ENCODE results near the gene MVB12A. TPM values are rescaled to one million over a fixed set of nuclear protein-coding genes. Genes with fewer than 3 reads are reported as not detected.

Gene MVB12A
- total and polyA plus RNA-seq, 2 of the 8 experiments (the other 6 are each of a cell fraction or from before 2014, with no cell fraction given), result 37.9 to 76.6 TPM

DNA sequence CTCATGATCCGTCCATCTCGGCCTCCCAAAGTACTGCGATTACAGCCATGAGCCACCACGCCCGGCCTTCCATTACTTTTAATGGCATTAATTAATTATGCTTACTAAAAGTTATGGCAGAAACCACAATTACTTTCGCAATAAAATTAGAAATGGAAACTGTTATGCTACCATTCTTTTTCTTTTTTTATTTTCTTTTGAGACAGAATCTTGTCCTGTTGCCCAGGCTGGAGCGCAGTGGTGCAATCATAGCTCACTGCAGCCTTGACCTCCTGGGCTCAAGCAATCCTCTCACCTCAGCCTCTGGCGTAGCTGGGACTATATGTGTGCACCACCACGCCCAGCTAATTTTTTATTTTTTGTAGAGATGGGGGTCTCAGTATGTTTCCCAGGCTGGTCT lies 9.9 kb upstream of the MVB12A start:
- Histone ChIP-seq H2BK120ac (replicated peaks; ENCODE audit: low read depth, low read length) (no peak overlapping the region), H3K36me3 (ENCODE audit: control insufficient read depth in 2 of 4, insufficient read depth in 4 of 4, low read length in 3 of 4) (peaks cover 0 to 7% (median 0%) of the 10 kb centered on the region in 4 experiments; a peak in 2 of 8 replicates), H3K4me1 (replicated peaks in 1 of 4; ENCODE audit: control insufficient read depth in 3 of 4, insufficient read depth in 4 of 4, low read length in 3 of 4) (peaks cover 0 to 21% (median 10%) of the 10 kb centered on the region in 4 experiments; a peak in 6 of 7 replicates), H3K14ac (ENCODE audit: insufficient read length) (no peak overlapping the region), H3K79me1 (ENCODE audit: low read depth, low read length) (no peaks in the 10 kb centered on the region; the same call in 1 of the 2 replicates), H2AK5ac (ENCODE audit: low read depth, low read length) (no peak overlapping the region), H3K23ac (ENCODE audit: insufficient read length) (no peak overlapping the region), H4K20me1 (replicated peaks in 1 of 2; ENCODE audit: control insufficient read depth in 1 of 2, insufficient read depth in 2 of 2, low read length in 2 of 2) (no peaks in the 10 kb centered on the region), H3K79me2 (ENCODE audit: control insufficient read depth in 1 of 2, insufficient read depth in 2 of 2, low read length in 2 of 2) (peaks cover 0 to 4% of the 10 kb centered on the region in 2 experiments; a peak in 1 of 4 replicates), H2BK5ac (ENCODE audit: low read depth, low read length) (no peak overlapping the region), H3K9ac (replicated peaks in 1 of 4; ENCODE audit: extremely low read depth in 1 of 4, low read depth in 3 of 4, low read length in 3 of 4) (no peak overlapping the region), H2AFZ (ENCODE audit: low read length) (no peak overlapping the region), H2BK15ac (ENCODE audit: low read length) (no peak overlapping the region), H4K8ac (ENCODE audit: extremely low read depth, insufficient read depth, low read length) (no peak overlapping the region), H3K56ac (replicated peaks; ENCODE audit: insufficient read length, low read depth, low read length) (no peak overlapping the region), H3K18ac (ENCODE audit: extremely low read depth, low read length) (no peak overlapping the region), H3K4me2 (ENCODE audit: insufficient read depth in 1 of 2, low read depth in 2 of 2, low read length in 2 of 2) (no peak overlapping the region), H4K91ac (replicated peaks; ENCODE audit: insufficient read length, low read length) (no peak overlapping the region), H3K4ac (replicated peaks; ENCODE audit: insufficient read length, low read depth, low read length) (no peak overlapping the region), H3K23me2 (ENCODE audit: low read depth, low read length) (peaks cover 2% of the 10 kb centered on the region; the same call in 1 of the 2 replicates), H3K27me3 (replicated peaks in 1 of 4; ENCODE audit: control insufficient read depth in 3 of 4, extremely low read depth in 1 of 4, insufficient read depth in 3 of 4, low read length in 3 of 4) (peaks cover 0 to 3% (median 0%) of the 10 kb centered on the region in 4 experiments; a peak in 1 of 7 replicates), H3K4me3 (ENCODE audit: extremely low read depth in 1 of 4, insufficient read depth in 2 of 4, low read depth in 3 of 4, low read length in 4 of 4) (no peak overlapping the region), H4K5ac (ENCODE audit: insufficient read length, low read depth, low read length) (no peak overlapping the region), H2BK12ac (ENCODE audit: low read depth, low read length) (no peak overlapping the region), H3K27ac (ENCODE audit: low read depth, low read length) (no peak overlapping the region), H3K9me3 (ENCODE audit: insufficient read depth in 2 of 2, low read depth in 1 of 2, low read length in 1 of 2) (no peaks in the 10 kb centered on the region), H2BK20ac (ENCODE audit: low read length) (no peak overlapping the region)
- ChIA-PET CTCF (ENCODE audit: partially characterized antibody) (interaction anchor here (0.6 to 1.3 kb wide), 5 partner anchors 10 to 196 kb away, joined by 3 to 4 read pairs (median 3); partner anchors contain the start of gene MVB12A), POLR2A (ENCODE audit: partially characterized antibody) (interaction anchor here (1.4 kb wide), 1 partner anchor 9 kb away, joined by 3 read pairs; the partner anchor contains the start of gene MVB12A)
- 93% methylated on average over 9 of the region's 9 CpGs; no CpG with 5 or more reads in 1 of the 2 experiments for WGBS, 2 experiments (ENCODE audit: extremely low coverage in 1 of 2, insufficient coverage in 1 of 2, insufficient read length in 1 of 2, insufficient replicate concordance in 2 of 2, low coverage in 1 of 2, low lambda C conversion rate in 2 of 2, missing lambda C conversion rate in 1 of 2)
- DNase-seq (ENCODE audit: low read depth in 1 of 2, low spot score in 2 of 2) (no peak), FAIRE-seq (no peak)
- TF ChIP-seq GABPA (IDR thresholded peaks at IDR 0.05; ENCODE audit: borderline replicate concordance, insufficient read depth, low read length) (no peak), SP1 (IDR thresholded peaks at IDR 0.05; ENCODE audit: low read depth, low read length) (no peak), RAD21 (IDR thresholded peaks at IDR 0.05 in 1 of 2, conservative IDR thresholded peaks at IDR 0.05 in 1 of 2; ENCODE audit: low read depth in 2 of 2, low read length in 2 of 2) (no peak), TAF7 (optimal IDR thresholded peaks at IDR 0.05; ENCODE audit: borderline replicate concordance, low read depth, low read length) (no peak), JUND (IDR thresholded peaks at IDR 0.05; ENCODE audit: low read length) (no peak), POLR2A (IDR thresholded peaks at IDR 0.05; ENCODE audit: control extremely low read depth in 1 of 2, low read depth in 2 of 2, low read length in 2 of 2) (no peak), ASH2L (IDR thresholded peaks at IDR 0.05; ENCODE audit: low read length) (no peak), RNF2 (IDR thresholded peaks at IDR 0.05; ENCODE audit: borderline replicate concordance, low read depth, low read length, missing control alignments, poor library complexity, severe bottlenecking) (no peak), CREB1 (IDR thresholded peaks at IDR 0.05) (no peak)
- TF ChIP-seq, protein P1, sequence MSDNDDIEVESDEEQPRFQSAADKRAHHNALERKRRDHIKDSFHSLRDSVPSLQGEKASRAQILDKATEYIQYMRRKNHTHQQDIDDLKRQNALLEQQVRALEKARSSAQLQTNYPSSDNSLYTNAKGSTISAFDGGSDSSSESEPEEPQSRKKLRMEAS (IDR thresholded peaks at IDR 0.05), result no peak
- TF ChIP-seq, protein P2, sequence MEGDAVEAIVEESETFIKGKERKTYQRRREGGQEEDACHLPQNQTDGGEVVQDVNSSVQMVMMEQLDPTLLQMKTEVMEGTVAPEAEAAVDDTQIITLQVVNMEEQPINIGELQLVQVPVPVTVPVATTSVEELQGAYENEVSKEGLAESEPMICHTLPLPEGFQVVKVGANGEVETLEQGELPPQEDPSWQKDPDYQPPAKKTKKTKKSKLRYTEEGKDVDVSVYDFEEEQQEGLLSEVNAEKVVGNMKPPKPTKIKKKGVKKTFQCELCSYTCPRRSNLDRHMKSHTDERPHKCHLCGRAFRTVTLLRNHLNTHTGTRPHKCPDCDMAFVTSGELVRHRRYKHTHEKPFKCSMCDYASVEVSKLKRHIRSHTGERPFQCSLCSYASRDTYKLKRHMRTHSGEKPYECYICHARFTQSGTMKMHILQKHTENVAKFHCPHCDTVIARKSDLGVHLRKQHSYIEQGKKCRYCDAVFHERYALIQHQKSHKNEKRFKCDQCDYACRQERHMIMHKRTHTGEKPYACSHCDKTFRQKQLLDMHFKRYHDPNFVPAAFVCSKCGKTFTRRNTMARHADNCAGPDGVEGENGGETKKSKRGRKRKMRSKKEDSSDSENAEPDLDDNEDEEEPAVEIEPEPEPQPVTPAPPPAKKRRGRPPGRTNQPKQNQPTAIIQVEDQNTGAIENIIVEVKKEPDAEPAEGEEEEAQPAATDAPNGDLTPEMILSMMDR (IDR thresholded peaks at IDR 0.05; ENCODE audit: control extremely low read depth in 1 of 3, insufficient read depth in 1 of 3, low read depth in 1 of 3, low read length in 3 of 3), result no peak
